Dorsolateral prefrontal cortex (tissue), 118 donors: Measurements from ENCODE around the gene SLC22A2. TPM values are rescaled to one million over a fixed set of nuclear protein-coding genes. Genes with fewer than 3 reads are reported as not detected.

Source experiments
- total RNA-seq, 120 experiments: library from RNA; stranded (reverse); gene quantifications; one replicate each; pipeline versions ENCODE4 v1.2.3 to v1.2.4, GENCODE V29; 2022

SLC22A2 gene
- total RNA-seq, 120 experiments from 2014 or later, result 0.20 to 7.7 (median 1.3) TPM; not detected in 70

Other genes with a start within 250 kb of the SLC22A2 start
- 1 to 10 TPM in 105 of 120 experiments, under 1 TPM in 15; 0.40 to 6.7 (median 2.3) TPM for gene SLC22A1, start 137.0 kb downstream of the SLC22A2 start, total RNA-seq
- 1 to 10 TPM in 104 of 120 experiments, under 1 TPM in 16; 0.43 to 7.2 (median 1.7) TPM for gene SLC22A3, start 89.6 kb upstream of the SLC22A2 start, total RNA-seq